Measurements from ENCODE around the gene WDR86.

Gene WDR86

GRCh38 chr7:151426904-151427704 is 17.3 kb upstream of the WDR86 start:
- DNase-seq = no peak

GRCh38 chr7:151426441-151426903 is 16.6 kb upstream of the WDR86 start:
- no peak for DNase-seq

- no peak for DNase-seq
Observed at GRCh38 chr7:151425670-151426440, 16.0 kb upstream of the WDR86 start.

GRCh38 chr7:151424799-151425198 is 15.0 kb upstream of the WDR86 start:
- DNase-seq = no peak

- DNase-seq = no peak
Observed at GRCh38 chr7:151423936-151424335, 14.1 kb upstream of the WDR86 start.

GRCh38 chr7:151423226-151423625 is 13.4 kb upstream of the WDR86 start:
- DNase-seq = no peak

- no peak for DNase-seq
Observed at GRCh38 chr7:151422212-151422611, 12.4 kb upstream of the WDR86 start.

GRCh38 chr7:151420144-151420543 is 10.3 kb upstream of the WDR86 start:
- DNase-seq = no peak

GRCh38 chr7:151416941-151417315 is 7.1 kb upstream of the WDR86 start:
- DNase-seq = no peak

GRCh38 chr7:151416112-151416940 is 6.5 kb upstream of the WDR86 start:
- no peak for DNase-seq

- DNase-seq = no peak
Observed at GRCh38 chr7:151415375-151416105, 5.7 kb upstream of the WDR86 start.

GRCh38 chr7:151413241-151413640 is 3.4 kb upstream of the WDR86 start:
- no peak for DNase-seq

- DNase-seq = no peak
Observed at GRCh38 chr7:151412318-151412717, 2.5 kb upstream of the WDR86 start.

GRCh38 chr7:151411551-151411950 is 1.7 kb upstream of the WDR86 start:
- DNase-seq = no peak

GRCh38 chr7:151410405-151411390 is 860 bp upstream of the WDR86 start:
- no peak for DNase-seq

GRCh38 chr7:151408839-151409666 is 785 bp downstream of the WDR86 start:
- DNase-seq = no peak

GRCh38 chr7:151408498-151408838 is 1.4 kb downstream of the WDR86 start:
- no peak for DNase-seq

- no peak for DNase-seq
Observed at GRCh38 chr7:151406886-151407583, 2.8 kb downstream of the WDR86 start.

- DNase-seq = no peak
Observed at GRCh38 chr7:151406051-151406875, 3.6 kb downstream of the WDR86 start.
